Prostate gland (tissue), 2 donors: Measurements from ENCODE around the gene PLAC9. TPM values are rescaled to one million over a fixed set of nuclear protein-coding genes. Genes with fewer than 3 reads are reported as not detected.

Experiments
- DNase-seq: peaks from one replicate; pipeline ENCODE4 v3.0.0-alpha.2; 2019; ENCODE audit warnings: low spot score
- H3K27ac ChIP-seq, 2 donors: fragments of 200-600 bp; sonication (generic); 2 replicates each; pipeline ENCODE4 v1.5.1; 2017 to 2019
- H3K27me3 ChIP-seq: fragments of 200-600 bp; sonication (generic); replicated peaks from 2 replicates; pipeline ENCODE4 v1.5.1; 2019; ENCODE audit not compliant: insufficient read depth
- H3K36me3 ChIP-seq, 2 donors: fragments of 200-600 bp; sonication (generic); 1 replicate in 1 of 2; 2 replicates in 1 of 2; pipeline versions ENCODE4 v1.5.1 to v1.8.1; 2017 to 2019
- H3K4me1 ChIP-seq: fragments of 200-600 bp; sonication (generic); replicated peaks from 2 replicates; pipeline ENCODE4 v1.5.1; 2019
- H3K4me3 ChIP-seq, 2 donors: fragments of 200-600 bp; sonication (generic); 2 replicates each; pipeline ENCODE4 v1.5.1; 2017 to 2019
- H3K9me3 ChIP-seq: fragments of 200-600 bp; sonication (generic); 2 replicates; pipeline ENCODE4 v1.5.1; 2017
- POLR2A ChIP-seq: fragments of 450-650 bp; IDR thresholded peaks from one replicate; pipeline ENCODE4 v1.6.1; 2016; ENCODE audit warnings: antibody characterized with exemption, mild to moderate bottlenecking
- POLR2AphosphoS5 ChIP-seq: sonication (generic); formaldehyde crosslinking; IDR thresholded peaks from one replicate; pipeline ENCODE4 v1.6.1; 2017; ENCODE audit warnings: antibody characterized with exemption
- WGBS: methylation state at CpG from one replicate; pipeline ENCODE4 v1.1.5; 2018; 5-methylcytosine and 5-hydroxymethylcytosine counted together
- intact Hi-C: fragments of 100-400 bp; cut with DNase I; formaldehyde crosslinking; loops from one replicate; pipeline ENCODE4 v1.14.2; 2022
- total RNA-seq, 2 donors: library from RNA; depleted of rRNA; stranded (reverse); fragments of >200 nt; gene quantifications; one replicate each; pipeline ENCODE4 v1.1.0, GENCODE V29; 2016
- TF ChIP-seq, protein P1 (sequence below), 4 experiments: fragments of 200-600 bp in 2 of 4; fragments of 450-650 bp in 2 of 4; sonication (generic) in 2 of 4; IDR thresholded peaks; 1 replicate in 3 of 4; 2 replicates in 1 of 4; pipeline ENCODE4 v1.5.1; 2016 to 2019; ENCODE audit warnings: antibody characterized with exemption in 4 of 4, mild to moderate bottlenecking in 2 of 4, moderate library complexity in 2 of 4

The PLAC9 gene
- total RNA-seq, 2 donors from 2014 or later: 8.9 to 14.7 TPM

DNA sequence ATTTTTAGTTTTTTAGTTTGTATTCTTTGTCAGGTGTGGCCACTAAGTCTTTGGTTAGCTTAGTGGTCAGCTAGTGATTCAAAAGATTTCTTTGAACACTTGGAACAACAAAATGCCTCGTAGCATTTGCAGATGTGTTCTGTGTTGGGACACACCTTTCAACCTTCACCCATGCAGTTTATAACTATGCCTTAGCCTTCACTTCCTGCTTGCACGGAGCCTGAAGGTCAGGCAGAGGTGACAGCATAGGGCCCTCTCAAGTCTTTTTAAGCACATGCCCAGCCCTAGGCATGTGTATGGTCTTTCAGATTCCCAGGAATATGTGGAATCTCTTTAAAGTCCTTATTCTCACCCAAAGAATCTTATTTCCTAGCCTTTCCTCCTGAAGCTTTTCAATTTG, 17.6 kb downstream of the PLAC9 start:
- intact Hi-C loops: no loop called here
- 63% methylated on average over 2 of the region's 2 CpGs for WGBS
- H3K27ac ChIP-seq: no peak overlapping the region
- H3K27me3 ChIP-seq: no peaks in the 10 kb centered on the region
- DNase-seq: no peak
- TF ChIP-seq, protein P1, sequence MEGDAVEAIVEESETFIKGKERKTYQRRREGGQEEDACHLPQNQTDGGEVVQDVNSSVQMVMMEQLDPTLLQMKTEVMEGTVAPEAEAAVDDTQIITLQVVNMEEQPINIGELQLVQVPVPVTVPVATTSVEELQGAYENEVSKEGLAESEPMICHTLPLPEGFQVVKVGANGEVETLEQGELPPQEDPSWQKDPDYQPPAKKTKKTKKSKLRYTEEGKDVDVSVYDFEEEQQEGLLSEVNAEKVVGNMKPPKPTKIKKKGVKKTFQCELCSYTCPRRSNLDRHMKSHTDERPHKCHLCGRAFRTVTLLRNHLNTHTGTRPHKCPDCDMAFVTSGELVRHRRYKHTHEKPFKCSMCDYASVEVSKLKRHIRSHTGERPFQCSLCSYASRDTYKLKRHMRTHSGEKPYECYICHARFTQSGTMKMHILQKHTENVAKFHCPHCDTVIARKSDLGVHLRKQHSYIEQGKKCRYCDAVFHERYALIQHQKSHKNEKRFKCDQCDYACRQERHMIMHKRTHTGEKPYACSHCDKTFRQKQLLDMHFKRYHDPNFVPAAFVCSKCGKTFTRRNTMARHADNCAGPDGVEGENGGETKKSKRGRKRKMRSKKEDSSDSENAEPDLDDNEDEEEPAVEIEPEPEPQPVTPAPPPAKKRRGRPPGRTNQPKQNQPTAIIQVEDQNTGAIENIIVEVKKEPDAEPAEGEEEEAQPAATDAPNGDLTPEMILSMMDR (IDR thresholded peaks at IDR 0.05): no peak
- TF ChIP-seq POLR2A (no peak), POLR2AphosphoS5 (no peak)
- H3K36me3 ChIP-seq: peaks cover 0 to 3% of the 10 kb centered on the region in 2 donors
- no peaks in the 10 kb centered on the region for H3K4me1 ChIP-seq
- H3K9me3 ChIP-seq: no peaks in the 10 kb centered on the region
- H3K4me3 ChIP-seq: no peak overlapping the region

DNA sequence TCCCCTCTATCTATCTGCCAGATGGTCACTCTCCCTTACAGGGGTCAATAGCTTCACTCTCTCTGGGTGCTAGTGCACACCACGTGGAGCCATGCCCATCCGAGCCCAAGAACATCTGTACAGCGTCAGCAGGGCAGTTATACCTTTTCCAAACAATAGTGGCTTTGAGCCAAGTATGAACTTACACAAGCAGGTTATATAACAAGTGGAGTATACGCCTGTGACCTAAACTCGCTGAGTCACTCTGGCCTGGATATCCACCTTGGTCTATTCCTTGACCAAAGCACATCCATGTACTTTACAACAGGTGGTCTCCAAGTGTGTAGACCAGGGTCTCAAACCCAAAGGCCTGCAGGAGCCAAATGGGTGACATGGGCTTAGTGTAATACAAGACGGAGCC, 20.3 kb downstream of the PLAC9 start:
- H3K36me3 ChIP-seq: peaks cover 3 to 7% of the 10 kb centered on the region in 2 donors
- no peaks in the 10 kb centered on the region for H3K27me3 ChIP-seq
- H3K4me1 ChIP-seq: no peaks in the 10 kb centered on the region
- WGBS: 84% methylated on average over 6 of the region's 6 CpGs
- H3K9me3 ChIP-seq: no peaks in the 10 kb centered on the region
- no peak overlapping the region for H3K4me3 ChIP-seq
- TF ChIP-seq POLR2A: no peak
- no peak for TF ChIP-seq POLR2AphosphoS5
- DNase-seq: no peak
- H3K27ac ChIP-seq: no peak overlapping the region
- intact Hi-C loops: no loop called here

DNA sequence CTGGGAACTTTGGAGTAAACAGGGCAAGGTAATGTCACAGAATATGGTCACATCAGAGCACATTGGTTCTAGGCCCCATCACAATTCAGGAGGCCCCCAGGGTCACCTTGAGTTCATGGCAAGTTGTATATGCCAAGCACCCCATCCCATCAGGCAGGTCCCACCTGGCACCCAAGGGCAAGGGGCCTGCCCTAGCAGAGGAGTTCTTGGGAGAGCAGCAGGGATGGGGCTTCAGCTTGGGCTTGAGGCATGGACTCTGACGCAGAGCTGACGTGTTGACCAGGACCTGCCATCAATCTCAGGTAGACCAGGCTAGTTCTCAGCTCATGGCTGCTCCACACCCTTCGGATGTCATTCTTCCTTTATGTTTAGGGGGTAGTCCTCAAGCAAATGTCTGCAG, 20.9 kb downstream of the PLAC9 start:
- H3K27ac ChIP-seq: no peak overlapping the region
- intact Hi-C loops: no loop called here

DNA sequence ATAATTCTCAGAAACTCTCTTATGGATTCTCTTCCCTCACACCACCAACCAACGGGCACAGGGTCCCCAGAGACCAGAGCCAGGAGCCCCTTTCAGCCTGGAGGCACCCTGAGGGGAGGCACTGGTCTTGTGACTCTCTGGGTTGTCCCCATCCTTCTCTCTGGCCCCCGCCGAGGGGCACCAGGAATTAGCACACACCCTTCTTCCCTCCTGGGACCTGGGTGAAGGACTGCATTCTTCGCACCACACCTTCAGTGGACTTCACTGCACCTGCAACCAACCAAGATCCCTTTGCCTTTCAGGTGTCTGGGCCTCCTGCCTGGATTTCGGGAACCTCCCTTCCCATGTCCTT, 22.1 kb downstream of the PLAC9 start:
- intact Hi-C loops: no loop called here
- H3K27ac ChIP-seq: peak overlapping the region; percentile 74 to 77
- peaks cover 3 to 7% of the 10 kb centered on the region in 2 donors for H3K36me3 ChIP-seq
- WGBS: 74% methylated on average over 5 of the region's 5 CpGs
- no peak for DNase-seq
- TF ChIP-seq POLR2A: no peak
- no peaks in the 10 kb centered on the region for H3K27me3 ChIP-seq
- H3K4me3 ChIP-seq: no peak overlapping the region
- no peaks in the 10 kb centered on the region for H3K9me3 ChIP-seq
- H3K4me1 ChIP-seq: no peaks in the 10 kb centered on the region

More for the DNA sequence above, 20.9 kb downstream of the PLAC9 start:
- Histone ChIP-seq H3K36me3 (peaks cover 3 to 7% of the 10 kb centered on the region in 2 donors), H3K27me3 (no peaks in the 10 kb centered on the region), H3K4me1 (no peaks in the 10 kb centered on the region), H3K9me3 (no peaks in the 10 kb centered on the region), H3K4me3 (no peak overlapping the region)
- no peak for DNase-seq
- 62% methylated on average over 3 of the region's 3 CpGs for WGBS
- TF ChIP-seq POLR2AphosphoS5: no peak
- no peak for TF ChIP-seq POLR2A
- TF ChIP-seq, protein P1 (IDR thresholded peaks at IDR 0.05): no peak

DNA sequence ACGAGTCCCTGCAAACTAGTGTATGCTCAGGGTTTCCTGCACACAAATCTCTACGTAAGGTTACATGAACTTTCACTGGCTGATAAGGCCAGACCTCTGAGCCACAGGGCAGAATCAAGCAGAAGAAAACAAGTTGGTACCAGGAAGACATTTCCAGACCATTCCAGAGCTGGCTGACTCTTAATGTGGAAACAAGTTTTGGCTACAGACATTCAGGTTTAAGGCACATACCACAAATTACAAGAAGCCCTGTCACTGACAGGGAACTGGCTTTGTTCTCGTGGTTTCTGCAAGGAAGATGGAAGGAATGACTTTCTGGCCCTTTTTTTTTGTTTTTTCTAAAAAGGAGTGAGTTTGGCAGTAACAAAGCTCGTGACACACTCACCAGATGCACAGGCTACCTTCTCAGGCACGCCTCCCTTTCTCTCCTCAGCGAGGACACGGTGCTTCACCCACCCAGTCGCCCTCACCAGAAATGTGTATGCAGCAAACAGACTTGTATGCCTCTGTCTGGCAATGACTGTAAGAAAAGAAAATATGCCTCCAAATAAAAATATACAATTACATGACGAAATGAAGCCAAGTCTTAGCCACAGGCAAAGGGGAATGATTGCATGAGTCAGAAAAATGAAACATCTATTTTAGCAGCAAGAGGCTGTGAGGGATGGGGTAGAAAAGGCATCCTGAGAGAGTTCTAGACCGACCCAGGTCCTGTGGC, 22.6 kb downstream of the PLAC9 start:
- Histone ChIP-seq H3K27ac (peak overlapping the region; percentile 74 to 77), H3K27me3 (no peaks in the 10 kb centered on the region), H3K4me3 (no peak overlapping the region), H3K4me1 (no peaks in the 10 kb centered on the region), H3K36me3 (peaks cover under 1 to 7% of the 10 kb centered on the region in 2 donors), H3K9me3 (no peaks in the 10 kb centered on the region)
- peak; percentile 57 for DNase-seq
- 29% methylated on average over 10 of the region's 10 CpGs for WGBS
- TF ChIP-seq POLR2A (no peak), POLR2AphosphoS5 (peak; percentile 81)
- intact Hi-C loops: loop anchor here (5.0 kb wide), 1 partner anchor 52 kb away; the partner anchor contains the start of gene ANXA11

DNA sequence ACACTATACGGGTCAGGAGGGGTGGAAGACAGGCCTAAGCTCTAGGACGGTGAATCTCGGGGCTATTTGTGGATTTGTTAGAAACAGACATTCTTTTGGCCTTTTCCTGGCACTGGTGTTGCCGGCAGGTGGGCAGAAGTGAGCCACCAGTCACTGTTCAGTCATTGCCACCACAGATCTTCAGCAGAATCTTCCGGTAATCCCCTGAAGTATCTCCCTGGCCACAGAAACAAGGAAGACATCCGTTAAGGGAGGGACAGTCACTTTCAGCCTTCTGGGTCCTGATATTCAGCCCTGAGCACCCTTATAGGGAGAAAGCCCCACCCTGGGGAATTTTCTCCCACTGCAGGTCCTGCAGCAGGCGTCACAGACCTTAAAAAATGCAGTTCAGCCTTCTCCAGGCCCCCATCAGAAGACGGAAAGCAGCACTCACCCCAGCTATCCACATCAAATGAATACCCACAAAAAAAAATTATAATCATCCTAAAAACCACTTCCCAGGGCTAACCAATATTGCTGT, 23.2 kb downstream of the PLAC9 start:
- no peak for DNase-seq
- Histone ChIP-seq H3K27me3 (no peaks in the 10 kb centered on the region), H3K36me3 (peaks cover 0 to 7% of the 10 kb centered on the region in 2 donors), H3K4me3 (no peak overlapping the region), H3K27ac (peak overlapping the region; percentile 74 to 77), H3K9me3 (no peaks in the 10 kb centered on the region), H3K4me1 (no peaks in the 10 kb centered on the region)
- intact Hi-C loops: loop anchor here (5.0 kb wide), 1 partner anchor 52 kb away; the partner anchor contains the start of gene ANXA11
- no peak for TF ChIP-seq POLR2AphosphoS5
- TF ChIP-seq, protein P1 (IDR thresholded peaks at IDR 0.05): no peak
- no peak for TF ChIP-seq POLR2A
- 61% methylated on average over 8 of the region's 8 CpGs for WGBS
